Ishikawa (cell line): ENCODE results near the gene SYNPO.
A peak's percentile ranks its signal among the peaks of the same experiment; 100 is the strongest.

Experiments used
- EGR1 ChIP-seq: IDR thresholded peaks from 2 replicates; pipeline ENCODE4 v1.6.1; 2012
- EP300 ChIP-seq: IDR thresholded peaks from 2 replicates; pipeline ENCODE4 v1.6.1; 2012; ENCODE audit warnings: borderline replicate concordance
- TF ChIP-seq, protein P1 (sequence below): IDR thresholded peaks from 2 replicates; pipeline ENCODE4 v1.6.1; 2012

- TF ChIP-seq, protein P1, sequence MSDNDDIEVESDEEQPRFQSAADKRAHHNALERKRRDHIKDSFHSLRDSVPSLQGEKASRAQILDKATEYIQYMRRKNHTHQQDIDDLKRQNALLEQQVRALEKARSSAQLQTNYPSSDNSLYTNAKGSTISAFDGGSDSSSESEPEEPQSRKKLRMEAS, result peak; percentile 76
- peak; percentile 53; the same call in 1 of the 2 replicates for TF ChIP-seq EP300
- TF ChIP-seq EGR1, result no peak
These were observed 13.6 kb upstream of the SYNPO start for GRCh38 chr5:150626853-150627276.
